ENCODE results near the gene CCT5.
A peak's percentile ranks its signal among the peaks of the same experiment; 100 is the strongest.

CCT5 gene

GRCh38 chr5:10278658-10279279 is 28.7 kb downstream of the CCT5 start:
- DNase-seq, result no peak

- no peak for DNase-seq
Observed at GRCh38 chr5:10279328-10279727, 29.2 kb downstream of the CCT5 start.

- DNase-seq, result no peak
Observed at GRCh38 chr5:10279925-10280720, 30.0 kb downstream of the CCT5 start.

- peak; percentile 62 for DNase-seq
Observed at GRCh38 chr5:10283927-10284635, 34.0 kb downstream of the CCT5 start.

GRCh38 chr5:10285362-10285761 is 35.3 kb downstream of the CCT5 start:
- peak; percentile 30 for DNase-seq

- DNase-seq, result no peak
Observed at GRCh38 chr5:10286162-10286861, 36.2 kb downstream of the CCT5 start.

GRCh38 chr5:10286862-10287227 is 36.8 kb downstream of the CCT5 start:
- DNase-seq, result no peak

GRCh38 chr5:10288592-10289219 is 38.6 kb downstream of the CCT5 start:
- DNase-seq, result peak; percentile 15

- no peak for DNase-seq
Observed at GRCh38 chr5:10289353-10289752, 39.3 kb downstream of the CCT5 start.

GRCh38 chr5:10289991-10290390 is 39.9 kb downstream of the CCT5 start:
- DNase-seq, result no peak

GRCh38 chr5:10290438-10290837 is 40.4 kb downstream of the CCT5 start:
- DNase-seq, result no peak

GRCh38 chr5:10291692-10292339 is 41.7 kb downstream of the CCT5 start:
- no peak for DNase-seq

GRCh38 chr5:10293907-10294662 is 44.0 kb downstream of the CCT5 start:
- DNase-seq, result no peak

GRCh38 chr5:10295619-10296326 is 45.7 kb downstream of the CCT5 start:
- DNase-seq, result no peak

GRCh38 chr5:10297646-10298204 is 47.6 kb downstream of the CCT5 start:
- DNase-seq, result no peak

GRCh38 chr5:10300246-10300645 is 50.2 kb downstream of the CCT5 start:
- DNase-seq, result no peak

GRCh38 chr5:10301266-10301665 is 51.2 kb downstream of the CCT5 start:
- DNase-seq, result no peak

- DNase-seq, result peak; percentile 52
Observed at GRCh38 chr5:10301842-10302610, 51.9 kb downstream of the CCT5 start.

- no peak for DNase-seq
Observed at GRCh38 chr5:10303201-10303600, 53.1 kb downstream of the CCT5 start.

GRCh38 chr5:10303699-10304170 is 53.7 kb downstream of the CCT5 start:
- DNase-seq, result no peak

Measured in NCI-H226 (cell line).